ENCODE results near the gene CD248. TPM values are rescaled to one million over a fixed set of nuclear protein-coding genes. Genes with fewer than 3 reads are reported as not detected.
"Not testable (repeated sequence)": the region's sequence is repeated elsewhere in the genome, so short reads cannot be mapped to it uniquely, and the experiment has no call there.

CD248 gene
- total RNA-seq, 1 donor from 2014 or later: 2.1 TPM

GRCh38 chr11:66313321-66314185 is 3.3 kb downstream of the CD248 start:
- DNase-seq (ENCODE audit: extremely low read depth, low read depth, low spot score): no peak

GRCh38 chr11:66312549-66313320 is 4.1 kb downstream of the CD248 start:
- DNase-seq (ENCODE audit: extremely low read depth, low read depth, low spot score): peak; percentile 74

DNA sequence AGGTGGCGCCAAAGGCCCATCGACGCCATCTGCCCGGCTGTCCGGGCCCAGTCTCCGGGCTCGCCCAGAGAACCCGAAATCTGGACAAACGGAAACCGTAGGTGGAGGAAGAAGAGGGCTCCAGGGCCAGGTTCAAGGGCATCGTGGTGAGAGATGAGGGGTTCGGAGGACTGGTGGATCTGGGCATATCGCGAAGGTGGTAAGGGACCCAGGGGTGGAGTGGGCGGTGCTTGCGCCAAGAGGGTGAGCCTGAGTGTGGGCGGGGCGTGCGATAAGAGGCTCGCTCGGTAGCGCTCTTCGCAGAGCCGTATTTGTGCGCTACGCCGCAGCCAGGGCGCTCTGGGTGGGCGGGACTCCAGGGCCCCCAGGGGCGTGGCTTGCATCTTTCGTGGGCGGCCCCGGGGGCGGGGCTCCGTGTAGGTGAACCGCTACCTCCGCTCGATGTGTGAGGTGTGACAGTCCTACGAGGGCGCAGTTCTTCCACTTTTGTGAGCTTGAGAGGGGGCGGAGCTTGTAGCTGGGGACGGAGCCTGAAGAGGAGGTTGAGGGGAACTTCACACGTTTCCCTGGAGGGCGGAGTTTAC is 4.8 kb downstream of the CD248 start:
- peak; percentile 41 for DNase-seq (ENCODE audit: extremely low read depth, low read depth, low spot score)

DNA sequence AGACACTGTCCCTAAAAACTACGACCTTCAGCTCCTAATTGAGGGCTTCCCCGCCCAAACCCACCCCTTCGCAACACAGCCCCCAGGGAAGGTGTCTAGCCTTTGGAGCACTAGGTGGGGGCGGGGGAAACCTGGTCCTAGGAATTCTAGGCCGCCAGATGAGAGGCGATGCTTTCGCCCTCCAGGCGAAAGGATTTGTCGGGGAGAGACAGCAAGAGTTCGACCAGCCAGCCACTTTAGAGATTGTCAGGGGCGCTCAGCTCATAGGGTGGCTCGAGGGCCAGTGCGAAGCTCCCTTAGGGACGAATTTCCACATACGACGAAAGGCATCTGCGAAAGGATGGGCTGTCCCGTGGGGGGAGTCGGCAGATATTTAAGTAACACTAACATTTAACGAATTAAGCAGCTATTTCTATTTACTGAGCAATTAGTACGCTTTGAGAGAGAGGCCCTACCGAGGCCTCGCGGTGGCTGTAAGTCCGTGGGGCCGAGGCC is 5.3 kb downstream of the CD248 start:
- no peak for DNase-seq (ENCODE audit: extremely low read depth, low read depth, low spot score)

- DNase-seq (ENCODE audit: extremely low read depth, low read depth, low spot score): not testable (repeated sequence)
Observed at GRCh38 chr11:66310803-66311440, 5.9 kb downstream of the CD248 start.

DNA sequence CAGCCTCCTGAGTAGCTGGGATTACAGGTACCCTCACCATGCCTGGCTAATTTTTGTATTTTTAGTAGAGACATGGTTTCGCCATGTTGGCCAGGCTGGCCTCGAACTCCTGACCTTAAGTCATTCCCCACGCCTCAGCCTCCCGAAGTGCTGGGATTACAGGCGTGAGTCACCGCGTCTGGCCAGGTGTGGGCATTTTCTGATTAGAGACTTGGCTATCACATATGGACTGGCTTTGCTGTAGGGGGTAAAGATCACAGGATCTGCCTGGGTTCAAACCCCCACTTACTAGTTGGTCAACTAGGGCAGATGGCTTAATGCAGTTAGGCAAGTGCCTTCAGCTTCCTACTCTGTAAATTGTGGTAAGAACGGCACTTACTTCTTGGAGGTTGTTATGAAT is 6.5 kb downstream of the CD248 start:
- no peak for DNase-seq (ENCODE audit: extremely low read depth, low read depth, low spot score)

GRCh38 chr11:66309475-66309874 is 7.4 kb downstream of the CD248 start:
- no peak for DNase-seq (ENCODE audit: extremely low read depth, low read depth, low spot score)

- no peak for DNase-seq (ENCODE audit: extremely low read depth, low read depth, low spot score)
Observed at GRCh38 chr11:66302656-66303055, 14.2 kb downstream of the CD248 start.

GRCh38 chr11:66299186-66299585 is 17.7 kb downstream of the CD248 start:
- DNase-seq (ENCODE audit: extremely low read depth, low read depth, low spot score): no peak

DNA sequence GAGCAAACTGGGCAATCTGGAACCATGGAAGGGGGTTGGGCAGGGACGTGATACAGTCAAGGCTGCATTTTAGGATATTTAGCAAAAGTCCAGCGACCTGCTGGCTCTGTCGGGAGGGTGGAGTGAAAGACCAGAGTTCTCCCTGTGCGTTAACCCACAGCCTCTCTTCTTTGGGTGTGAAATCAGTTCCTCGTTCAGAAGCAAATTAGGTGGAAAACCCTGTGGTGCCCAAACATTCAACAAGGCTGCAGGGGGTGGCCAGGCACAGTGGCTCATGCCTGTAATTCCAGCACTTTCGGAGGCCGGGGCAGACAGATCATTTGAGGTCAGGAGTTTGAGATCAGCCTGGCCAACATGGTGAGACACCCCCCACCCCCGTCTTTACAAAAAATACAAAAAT is 19.2 kb downstream of the CD248 start:
- no peak for DNase-seq (ENCODE audit: extremely low read depth, low read depth, low spot score)

- no peak for DNase-seq (ENCODE audit: extremely low read depth, low read depth, low spot score)
Observed at GRCh38 chr11:66294626-66295620, 21.9 kb downstream of the CD248 start.

DNA sequence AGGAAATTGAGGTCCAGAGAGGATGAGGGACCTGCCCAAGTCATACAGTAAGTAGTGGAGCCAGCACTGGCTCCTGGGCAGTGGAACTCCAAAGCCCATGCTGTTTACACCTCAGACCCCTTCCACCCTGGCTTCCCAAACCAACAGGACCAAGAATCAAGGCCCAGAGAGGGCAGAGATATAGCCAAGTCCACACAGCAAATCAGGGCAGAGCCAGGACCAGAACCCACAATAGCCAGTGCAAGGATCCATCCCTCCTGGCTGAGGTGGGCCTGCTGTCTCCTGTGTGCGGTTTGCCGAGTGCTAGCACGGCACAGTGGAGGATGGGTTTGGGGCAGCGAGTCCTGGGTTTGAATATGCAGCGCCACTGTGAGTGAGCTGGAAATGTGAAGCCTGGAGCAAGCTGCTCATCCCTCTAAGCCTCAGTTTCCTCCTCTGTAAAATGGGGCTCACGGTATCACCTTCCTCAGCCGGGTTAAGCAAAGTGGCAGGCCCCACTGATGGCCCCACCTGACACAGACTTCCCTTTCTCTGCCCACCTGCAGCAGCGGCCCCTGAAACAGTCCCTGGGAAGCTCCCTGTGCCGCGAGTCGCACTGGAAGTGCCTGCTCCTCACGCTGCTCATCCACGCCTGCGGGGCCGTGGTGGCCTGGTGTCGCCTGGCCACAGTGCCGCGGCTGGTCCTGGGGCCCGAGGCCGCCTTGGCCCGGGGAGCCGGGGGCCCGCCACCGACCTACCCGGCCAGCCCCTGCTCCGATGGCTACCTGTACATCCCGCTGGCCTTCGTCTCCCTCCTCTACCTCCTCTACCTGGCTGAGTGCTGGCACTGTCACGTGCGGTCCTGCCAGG is 22.8 kb downstream of the CD248 start:
- DNase-seq (ENCODE audit: extremely low read depth, low read depth, low spot score): no peak

DNA sequence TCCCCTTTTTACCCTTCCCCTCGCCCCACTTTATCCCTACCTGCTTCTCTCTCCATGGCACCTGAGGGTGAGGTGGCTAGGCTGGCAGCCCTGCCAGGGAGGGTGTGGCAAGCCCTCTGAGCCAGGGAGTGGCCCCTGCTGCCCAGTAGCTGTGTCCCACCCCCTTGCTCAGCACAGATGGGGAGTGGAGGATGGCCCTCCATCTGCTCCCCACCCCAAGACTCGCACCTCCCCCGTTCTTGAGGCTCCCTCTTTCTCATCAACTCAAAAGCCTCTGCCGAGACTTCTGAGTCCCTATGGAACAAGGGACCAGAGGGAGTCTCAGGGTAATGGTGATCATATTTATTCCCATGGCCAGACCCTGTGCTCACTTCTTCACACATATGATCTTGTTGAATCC is 23.5 kb downstream of the CD248 start:
- DNase-seq (ENCODE audit: extremely low read depth, low read depth, low spot score): no peak

DNA sequence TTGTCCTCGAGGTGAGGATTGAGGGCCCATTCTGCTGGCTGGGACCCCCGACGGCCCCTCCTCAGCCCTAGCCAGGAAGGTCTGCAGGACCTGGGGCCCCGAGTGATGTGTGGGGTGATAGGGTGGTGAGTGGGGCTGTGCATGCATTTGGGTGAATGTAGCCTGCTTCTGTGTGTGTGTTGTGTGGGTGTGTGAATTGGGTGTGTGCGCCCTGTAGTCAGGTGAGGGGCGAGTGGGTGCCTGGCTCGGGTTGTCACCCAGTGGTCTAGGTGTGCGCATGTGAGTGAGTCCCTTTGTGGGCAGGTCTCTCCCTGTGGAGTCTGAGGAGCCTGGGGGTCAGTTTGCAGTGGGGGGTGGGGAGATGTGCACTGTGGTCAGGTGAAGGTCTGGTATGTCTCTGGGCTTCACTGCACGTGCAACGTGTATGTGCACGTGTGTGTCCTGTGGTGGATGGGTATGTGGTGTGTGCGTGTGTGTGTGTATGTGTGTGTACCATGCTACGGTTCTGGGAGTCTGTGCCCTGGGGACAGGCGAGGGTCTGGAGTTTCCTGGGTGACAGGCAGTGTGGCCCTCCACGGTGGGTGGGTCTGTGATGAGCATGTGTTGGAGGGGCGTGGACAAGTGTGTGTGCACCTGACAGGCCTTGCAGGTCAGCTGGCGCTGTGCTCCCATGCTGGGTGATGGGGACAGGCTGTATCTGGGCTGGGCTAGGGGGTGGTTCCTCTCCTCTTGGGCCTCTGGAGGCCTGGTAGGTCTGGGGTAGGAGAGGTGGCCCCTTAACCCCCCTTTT is 24.1 kb downstream of the CD248 start:
- no peak for DNase-seq (ENCODE audit: extremely low read depth, low read depth, low spot score)

DNA sequence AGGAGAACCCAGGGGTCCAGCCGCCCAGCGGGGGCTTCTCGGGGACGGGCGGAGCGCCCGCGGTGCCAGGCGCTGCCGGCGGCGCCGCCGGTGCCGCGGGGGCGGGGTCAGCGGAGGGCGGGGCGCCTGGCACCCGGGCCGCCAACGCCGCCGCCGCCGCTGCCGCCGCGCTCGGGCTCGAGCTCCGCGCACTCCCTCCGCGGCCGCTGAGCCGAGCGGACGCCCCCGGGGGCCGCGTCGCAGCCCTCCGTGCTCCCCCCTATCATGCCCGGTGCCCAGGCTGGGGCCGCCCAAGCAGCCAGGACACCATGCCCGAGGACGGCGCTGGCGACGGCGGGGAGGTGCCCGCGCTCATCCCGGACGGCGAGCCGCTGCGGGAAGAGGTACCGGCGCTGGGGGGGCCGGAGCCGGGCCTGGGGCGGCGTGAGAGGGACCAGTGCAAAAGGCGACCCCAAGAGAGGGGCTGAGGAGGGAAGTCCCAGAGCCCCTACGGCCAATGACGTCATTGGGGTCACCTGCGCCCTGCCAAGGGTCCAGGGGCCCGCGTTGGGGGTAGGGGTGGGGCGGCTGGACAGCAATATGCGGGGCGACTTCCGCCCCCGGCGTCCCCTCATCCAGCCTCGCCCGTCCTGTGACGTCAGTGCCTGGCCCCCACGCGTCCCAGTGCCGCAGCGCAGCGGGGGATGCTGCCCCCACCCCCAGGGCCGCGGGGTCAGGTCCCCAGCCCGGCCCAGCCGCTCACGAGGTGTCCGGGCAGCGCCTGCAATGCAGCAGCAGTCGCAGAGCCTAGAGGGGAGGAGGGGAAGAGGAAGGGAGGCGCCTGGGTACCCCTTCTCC is 24.9 kb downstream of the CD248 start, which contains the start of gene TMEM151A:
TMEM151A (plus strand) TSS at position 189 of the 837 bp plus-strand sequence; CDS start at position 309, 120 bp downstream.
- no peak for DNase-seq (ENCODE audit: extremely low read depth, low read depth, low spot score)

- no peak for DNase-seq (ENCODE audit: extremely low read depth, low read depth, low spot score)
Observed at GRCh38 chr11:66291303-66291705, 25.5 kb downstream of the CD248 start.

DNA sequence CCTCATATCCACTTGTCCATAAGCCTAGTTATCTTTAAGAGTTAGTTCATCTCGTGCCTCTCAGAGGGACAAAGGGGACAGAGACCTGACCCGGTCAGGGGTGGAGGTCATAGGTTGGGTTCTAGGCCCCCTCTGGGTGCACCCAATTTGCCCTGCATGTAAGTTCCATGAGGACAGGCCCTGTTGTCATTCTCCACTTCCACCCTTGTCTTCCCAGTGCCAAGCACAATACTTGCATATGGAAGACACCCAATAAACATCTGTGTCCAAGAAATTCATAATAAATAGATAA is 26.6 kb downstream of the CD248 start:
- no peak for DNase-seq (ENCODE audit: extremely low read depth, low read depth, low spot score)
